K562 (cell line): ENCODE data around the gene DENND6B.
A peak's percentile ranks its signal among the peaks of the same experiment; 100 is the strongest.

Experiments used
- CTCF ChIP-seq, 3 experiments: IDR thresholded peaks in 2 of 3; conservative IDR thresholded peaks in 1 of 3; 2 replicates each; pipeline ENCODE4 v1.5.1; 2011 to 2012; ENCODE audit warnings: low read length in 3 of 3, mild to moderate bottlenecking in 3 of 3, control low read depth in 2 of 3, improper control_type of control experiment in 1 of 3, inconsistent platforms in 1 of 3, low read depth in 1 of 3, mixed read lengths in 1 of 3, moderate library complexity in 1 of 3; ENCODE audit not compliant: insufficient read depth in 2 of 3
- MTA3 ChIP-seq: fragments of 450-650 bp; formaldehyde crosslinking; IDR thresholded peaks from 2 replicates; pipeline ENCODE4 v1.6.1; 2017; ENCODE audit warnings: mild to moderate bottlenecking, borderline replicate concordance
- RCOR1 ChIP-seq, 2 experiments: IDR thresholded peaks; 2 replicates each; pipeline ENCODE4 v1.6.1; 2012; ENCODE audit warnings: low read depth in 2 of 2, low read length in 2 of 2, borderline replicate concordance in 1 of 2, improper control_type of control experiment in 1 of 2
- SNRNP70 ChIP-seq: fragments of 200-400 bp; formaldehyde crosslinking; optimal IDR thresholded peaks from 2 replicates; pipeline ENCODE3; 2017; ENCODE audit warnings: low read depth, low read length
- TARDBP ChIP-seq: fragments of 450-650 bp; IDR thresholded peaks from 2 replicates; pipeline ENCODE4 v1.6.1; 2016
- TRIM24 ChIP-seq, 2 experiments: fragments of 450-650 bp; IDR thresholded peaks; 2 replicates each; pipeline ENCODE4 v1.6.1; 2016

GRCh38 chr22:50270666-50271394 lies 56.0 kb downstream of the DENND6B start:
- 0 out of 4 replicates have a peak, but pooled peaks of 1 of the 2 experiments have one; percentile 25 for TF ChIP-seq RCOR1 (IDR thresholded peaks at IDR 0.05; ENCODE audit: borderline replicate concordance in 1 of 2, low read depth in 2 of 2, low read length in 2 of 2)
- TF ChIP-seq MTA3: no peak
- TF ChIP-seq CTCF (IDR thresholded peaks at IDR 0.05 in 2 of 3, conservative IDR thresholded peaks at IDR 0.05 in 1 of 3; ENCODE audit: insufficient read depth in 2 of 3, low read depth in 1 of 3, low read length in 3 of 3): no peak
- no peak for TF ChIP-seq TRIM24 (IDR thresholded peaks at IDR 0.05)
- no peak for TF ChIP-seq SNRNP70
- no peak for TF ChIP-seq TARDBP
